ENCODE measurements around the gene SHC4. TPM values are rescaled to one million over a fixed set of nuclear protein-coding genes. Genes with fewer than 3 reads are reported as not detected.

SHC4 gene
- total and polyA plus RNA-seq, 8 donors = 0.25 to 4.4 (median 0.47) TPM; not detected in 2

GRCh38 chr15:48896869-48897814 is 66.6 kb downstream of the SHC4 start:
- intact Hi-C loops (cut with DNase I; ENCODE audit: low total_unique reads) = no loop called here
- H3K27ac ChIP-seq = peak overlapping the region in 3 of 5 donors; percentile 15 to 66 (median 48)
- TF ChIP-seq POLR2AphosphoS5 (IDR thresholded peaks at IDR 0.05) (no peak), POLR2A (IDR thresholded peaks at IDR 0.05) (no peak), EP300 (IDR thresholded peaks at IDR 0.05) (no peak), CTCF (IDR thresholded peaks at IDR 0.05) (no peak)
- no peaks in the 10 kb centered on the region for H3K9me3 ChIP-seq
- H3K4me1 ChIP-seq = peaks cover 0 to 20% (median 8%) of the 10 kb centered on the region in 4 donors
- WGBS, 5 donors = 20 to 37% (median 25%) methylated on average over 13 of the region's 13 CpGs
- H3K4me3 ChIP-seq = peak overlapping the region in 3 of 4 donors; percentile 6 to 20 (median 18)
- peak in 1 of 2 donors; percentile 77 for DNase-seq
- H3K36me3 ChIP-seq = no peaks in the 10 kb centered on the region
- H3K27me3 ChIP-seq = peaks cover 0 to 10% (median 0%) of the 10 kb centered on the region in 3 donors

- Histone ChIP-seq H3K27ac (no peak overlapping the region), H3K4me3 (no peak overlapping the region), H3K9me3 (no peaks in the 10 kb centered on the region), H3K4me1 (peaks cover 0 to 20% (median 8%) of the 10 kb centered on the region in 4 donors), H3K27me3 (peaks cover 0 to 10% (median 0%) of the 10 kb centered on the region in 3 donors), H3K36me3 (no peaks in the 10 kb centered on the region)
- no peak for DNase-seq
- TF ChIP-seq POLR2A (IDR thresholded peaks at IDR 0.05) = no peak
- no peak for TF ChIP-seq POLR2AphosphoS5 (IDR thresholded peaks at IDR 0.05)
- TF ChIP-seq EP300 (IDR thresholded peaks at IDR 0.05) = no peak
- no peak for TF ChIP-seq CTCF (IDR thresholded peaks at IDR 0.05)
- intact Hi-C loops (cut with DNase I; ENCODE audit: low total_unique reads) = no loop called here
- WGBS, 5 donors = 77 to 81% (median 80%) methylated on average over 3 of the region's 3 CpGs
Observed at GRCh38 chr15:48893311-48893710, 70.4 kb downstream of the SHC4 start.

- DNase-seq = no peak
- TF ChIP-seq POLR2A (IDR thresholded peaks at IDR 0.05) = no peak
- no peak for TF ChIP-seq POLR2AphosphoS5 (IDR thresholded peaks at IDR 0.05)
- no peak for TF ChIP-seq EP300 (IDR thresholded peaks at IDR 0.05)
- TF ChIP-seq CTCF (IDR thresholded peaks at IDR 0.05) = no peak
- Histone ChIP-seq H3K4me3 (no peak overlapping the region), H3K4me1 (no peaks in the 10 kb centered on the region), H3K9me3 (no peaks in the 10 kb centered on the region), H3K27ac (no peak overlapping the region), H3K27me3 (peaks cover 0 to 10% (median 0%) of the 10 kb centered on the region in 3 donors), H3K36me3 (no peaks in the 10 kb centered on the region)
- intact Hi-C loops (cut with DNase I; ENCODE audit: low total_unique reads) = no loop called here
- 54 to 60% (median 55%) methylated on average over 6 of the region's 6 CpGs for WGBS, 5 donors
Observed at GRCh38 chr15:48891232-48891765, 72.4 kb downstream of the SHC4 start.

GRCh38 chr15:48890375-48890972 is 73.2 kb downstream of the SHC4 start:
- H3K4me1 ChIP-seq = no peaks in the 10 kb centered on the region
- intact Hi-C loops (cut with DNase I; ENCODE audit: low total_unique reads) = no loop called here
- H3K27me3 ChIP-seq = peaks cover 0 to 5% (median 0%) of the 10 kb centered on the region in 3 donors
- H3K27ac ChIP-seq = no peak overlapping the region
- DNase-seq = no peak
- no peaks in the 10 kb centered on the region for H3K9me3 ChIP-seq
- TF ChIP-seq CTCF (IDR thresholded peaks at IDR 0.05) (no peak), POLR2AphosphoS5 (IDR thresholded peaks at IDR 0.05) (no peak), POLR2A (IDR thresholded peaks at IDR 0.05) (no peak), EP300 (IDR thresholded peaks at IDR 0.05) (no peak)
- H3K4me3 ChIP-seq = no peak overlapping the region
- 71 to 76% (median 75%) methylated on average over 10 of the region's 10 CpGs for WGBS, 5 donors
- no peaks in the 10 kb centered on the region for H3K36me3 ChIP-seq
